ENCODE results near the gene DNM3. TPM values are rescaled to one million over a fixed set of nuclear protein-coding genes. Genes with fewer than 3 reads are reported as not detected.

Gene DNM3
- total and polyA plus RNA-seq, 2 donors (not counting 1 experiment from before 2014, with no cell fraction given), result 1.0 to 1.3 TPM

DNA sequence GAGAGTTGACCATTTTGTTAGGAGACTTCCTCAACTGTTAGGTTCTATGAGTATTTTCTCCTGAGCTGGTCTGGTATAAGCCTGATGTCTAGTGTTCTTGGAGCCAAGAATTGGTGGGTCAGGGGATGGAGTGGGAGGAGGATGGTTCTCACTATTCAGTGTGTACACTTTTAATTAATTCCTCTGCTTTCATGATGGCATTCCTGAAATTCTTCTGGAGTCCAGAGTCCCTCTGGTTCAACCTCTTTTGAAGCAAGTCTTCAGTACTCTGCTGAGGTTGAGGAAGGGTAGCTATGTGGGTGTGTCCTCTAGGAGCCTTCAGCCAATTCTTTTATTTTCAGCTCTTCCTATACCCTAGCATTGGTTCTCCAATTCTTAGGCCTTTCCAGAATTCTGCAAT, 149.1 kb downstream of the DNM3 start:
- Mint-ChIP-seq H3K27ac (no peak overlapping the region), H3K9me3 (ENCODE audit: insufficient read depth) (no peaks in the 10 kb centered on the region), H3K4me3 (no peak overlapping the region), H3K27me3 (peaks cover 4% of the 10 kb centered on the region), H3K4me1 (no peaks in the 10 kb centered on the region)
- H3K79me2 ChIP-seq (ENCODE audit: control insufficient read depth, insufficient read depth, low read length), result no peaks in the 10 kb centered on the region
- TF ChIP-seq EZH2 (IDR thresholded peaks at IDR 0.05; ENCODE audit: borderline replicate concordance, insufficient read depth, low read depth, low read length, poor library complexity, severe bottlenecking) (no peak), CTCF (IDR thresholded peaks at IDR 0.05) (no peak)
- DNase-seq (no peak), ATAC-seq (ENCODE audit: low read depth) (no peak)
- H3K4me3 ChIP-seq (ENCODE audit: control extremely low read depth in 1 of 5, extremely low read depth in 1 of 5, insufficient read depth in 1 of 5, low read depth in 2 of 5, low read length in 4 of 5), result no peak overlapping the region
- POLR2A ChIA-PET, result no interaction called here
- no peak overlapping the region for H2AFZ ChIP-seq (ENCODE audit: insufficient read depth, low read depth, low read length, poor library complexity, severe bottlenecking)
- no peaks in the 10 kb centered on the region for H3K4me1 ChIP-seq (ENCODE audit: control insufficient read depth in 2 of 2, insufficient read depth in 2 of 2, low read length in 2 of 2)
- no peaks in the 10 kb centered on the region for H3K36me3 ChIP-seq (replicated peaks in 1 of 2; ENCODE audit: control extremely low read depth in 1 of 2, control insufficient read depth in 1 of 2, extremely low read depth in 1 of 2, insufficient read depth in 2 of 2, low read length in 1 of 2)
- H4K20me1 ChIP-seq (ENCODE audit: control insufficient read depth, insufficient read depth, low read length, poor library complexity, severe bottlenecking), result no peaks in the 10 kb centered on the region
- intact Hi-C loops (cut with micrococcal nuclease), result no loop called here
- no peak overlapping the region for H3K9ac ChIP-seq (ENCODE audit: low read length)
- no peaks in the 10 kb centered on the region for H3K27me3 ChIP-seq (replicated peaks in 1 of 4; ENCODE audit: control extremely low read depth in 1 of 4, control insufficient read depth in 3 of 4, insufficient read depth in 4 of 4, low read length in 3 of 4)
- H3K27ac ChIP-seq (ENCODE audit: low read length in 2 of 2), result no peak overlapping the region
- CTCF ChIA-PET, result interaction anchor here (1.9 to 14.2 kb wide), 3 partner anchors 12 to 346 kb away, joined by 5 to 234 read pairs (median 41); no protein-coding TSS in a partner anchor
- H3K9me3 ChIP-seq (ENCODE audit: control extremely low read depth in 1 of 3, control insufficient read depth in 2 of 3, insufficient read depth in 1 of 3, low read length in 2 of 3), result no peaks in the 10 kb centered on the region
- no peak overlapping the region for H3K4me2 ChIP-seq (replicated peaks; ENCODE audit: low read depth, low read length, poor library complexity, severe bottlenecking)

DNA sequence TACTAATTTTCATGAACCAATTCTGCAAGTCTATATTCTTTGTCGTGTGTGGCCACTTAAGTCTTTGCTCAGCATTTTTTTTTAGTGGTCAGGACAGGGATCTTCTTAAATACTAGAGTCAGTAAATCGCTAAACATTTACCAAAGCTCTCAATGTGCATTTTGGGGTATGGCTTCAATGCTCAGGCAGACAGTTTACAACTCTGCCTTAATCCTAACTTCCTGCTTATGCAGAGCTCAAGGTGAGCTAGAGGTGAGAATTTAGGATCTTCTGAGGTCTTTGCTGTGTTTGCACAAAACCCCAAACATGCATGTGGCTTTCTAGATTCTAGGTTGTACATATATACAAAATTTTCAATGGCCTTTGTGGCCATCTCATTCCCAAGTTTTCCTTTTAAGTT, 153.0 kb downstream of the DNM3 start:
- ATAC-seq (ENCODE audit: low read depth) (no peak), DNase-seq (no peak)
- H3K9ac ChIP-seq (ENCODE audit: low read length), result no peak overlapping the region
- intact Hi-C loops (cut with micrococcal nuclease), result no loop called here
- no peaks in the 10 kb centered on the region for H3K27me3 ChIP-seq (replicated peaks in 1 of 4; ENCODE audit: control extremely low read depth in 1 of 4, control insufficient read depth in 3 of 4, insufficient read depth in 4 of 4, low read length in 3 of 4)
- H3K4me2 ChIP-seq (replicated peaks; ENCODE audit: low read depth, low read length, poor library complexity, severe bottlenecking), result no peak overlapping the region
- H3K27ac ChIP-seq (ENCODE audit: low read length in 2 of 2), result no peak overlapping the region
- Mint-ChIP-seq H3K27ac (no peak overlapping the region), H3K27me3 (peaks cover 4% of the 10 kb centered on the region), H3K4me1 (no peaks in the 10 kb centered on the region), H3K9me3 (ENCODE audit: insufficient read depth) (no peaks in the 10 kb centered on the region), H3K4me3 (no peak overlapping the region)
- ChIA-PET POLR2A (no interaction called here), CTCF (interaction anchor here (1.1 kb wide), 1 partner anchor 9 kb away, joined by 4 read pairs; no protein-coding TSS in a partner anchor)
- H4K20me1 ChIP-seq (ENCODE audit: control insufficient read depth, insufficient read depth, low read length, poor library complexity, severe bottlenecking), result no peaks in the 10 kb centered on the region
- H3K79me2 ChIP-seq (ENCODE audit: control insufficient read depth, insufficient read depth, low read length), result no peaks in the 10 kb centered on the region
- H3K9me3 ChIP-seq (ENCODE audit: control extremely low read depth in 1 of 3, control insufficient read depth in 2 of 3, insufficient read depth in 1 of 3, low read length in 2 of 3), result no peaks in the 10 kb centered on the region
- TF ChIP-seq CTCF (IDR thresholded peaks at IDR 0.05), result no peak
- no peak for TF ChIP-seq EZH2 (IDR thresholded peaks at IDR 0.05; ENCODE audit: borderline replicate concordance, insufficient read depth, low read depth, low read length, poor library complexity, severe bottlenecking)
- H3K4me1 ChIP-seq (ENCODE audit: control insufficient read depth in 2 of 2, insufficient read depth in 2 of 2, low read length in 2 of 2), result no peaks in the 10 kb centered on the region
- no peak overlapping the region for H2AFZ ChIP-seq (ENCODE audit: insufficient read depth, low read depth, low read length, poor library complexity, severe bottlenecking)
- H3K4me3 ChIP-seq (ENCODE audit: control extremely low read depth in 1 of 5, extremely low read depth in 1 of 5, insufficient read depth in 1 of 5, low read depth in 2 of 5, low read length in 4 of 5), result no peak overlapping the region
- 80% methylated on average over 1 of the region's 2 CpGs for WGBS (ENCODE audit: insufficient coverage)
- H3K36me3 ChIP-seq (replicated peaks in 1 of 2; ENCODE audit: control extremely low read depth in 1 of 2, control insufficient read depth in 1 of 2, extremely low read depth in 1 of 2, insufficient read depth in 2 of 2, low read length in 1 of 2), result no peaks in the 10 kb centered on the region
